ENCODE results near the gene RPL37.

GRCh38 chr5:40801771-40802562 lies 33.1 kb downstream of the RPL37 start:
- TF ChIP-seq EP300 (IDR thresholded peaks at IDR 0.05; ENCODE audit: borderline replicate concordance) (no peak), MAX (IDR thresholded peaks at IDR 0.05) (no peak), REST (IDR thresholded peaks at IDR 0.05; ENCODE audit: low read depth) (no peak)

All from Ishikawa (cell line).